Activated CD8-positive, alpha-beta memory T cell treated with anti-CD3 and anti-CD28 coated beads, Interleukin-2, amount 10 ng/mL, durations not matched to agents 7 days and 5 days (primary cell): Measurements from ENCODE around the gene PDF. TPM values are rescaled to one million over a fixed set of nuclear protein-coding genes. Genes with fewer than 3 reads are reported as not detected.

Source experiments
- ATAC-seq: fragments of 150-1000 bp; cut with Tn5 transposase; one replicate; pipeline ENCODE4 v1.10.0; 2021; ENCODE audit warnings: moderate library complexity
- CTCF ChIA-PET: fragments of 350-600 bp; sonication (Branson Sonifier 250); formaldehyde crosslinking; loops from one replicate; lab custom pipeline; 2021; ENCODE audit warnings: antibody characterized with exemption; lab: Charles Lee
- DNase-seq: peaks from one replicate; pipeline ENCODE4 v3.0.0-alpha.2; 2020
- H3K27ac Mint-ChIP-seq: one replicate; pipeline ENCODE4 v1.8.0; 2021; ENCODE audit warnings: mild to moderate bottlenecking, mixed read lengths
- H3K27me3 Mint-ChIP-seq: one replicate; pipeline ENCODE4 v1.8.0; 2021; ENCODE audit warnings: mixed read lengths
- H3K36me3 Mint-ChIP-seq: one replicate; pipeline ENCODE4 v1.8.0; 2021; ENCODE audit warnings: mild to moderate bottlenecking, mixed read lengths
- H3K4me1 Mint-ChIP-seq: one replicate; pipeline ENCODE4 v1.8.0; 2021; ENCODE audit warnings: mixed read lengths
- H3K4me3 Mint-ChIP-seq: one replicate; pipeline ENCODE4 v1.8.0; 2021; ENCODE audit warnings: mild to moderate bottlenecking, moderate library complexity, mixed read lengths
- H3K9me3 Mint-ChIP-seq: one replicate; pipeline ENCODE4 v1.8.0; 2022; ENCODE audit warnings: low read depth, mixed read lengths
- total RNA-seq, 2 experiments: library from RNA; stranded (reverse); gene quantifications; one replicate each; pipeline ENCODE4 v1.2.3, GENCODE V29; 2021

PDF gene
- total RNA-seq, 2 experiments from 2014 or later = 18.3 to 21.3 TPM

DNA sequence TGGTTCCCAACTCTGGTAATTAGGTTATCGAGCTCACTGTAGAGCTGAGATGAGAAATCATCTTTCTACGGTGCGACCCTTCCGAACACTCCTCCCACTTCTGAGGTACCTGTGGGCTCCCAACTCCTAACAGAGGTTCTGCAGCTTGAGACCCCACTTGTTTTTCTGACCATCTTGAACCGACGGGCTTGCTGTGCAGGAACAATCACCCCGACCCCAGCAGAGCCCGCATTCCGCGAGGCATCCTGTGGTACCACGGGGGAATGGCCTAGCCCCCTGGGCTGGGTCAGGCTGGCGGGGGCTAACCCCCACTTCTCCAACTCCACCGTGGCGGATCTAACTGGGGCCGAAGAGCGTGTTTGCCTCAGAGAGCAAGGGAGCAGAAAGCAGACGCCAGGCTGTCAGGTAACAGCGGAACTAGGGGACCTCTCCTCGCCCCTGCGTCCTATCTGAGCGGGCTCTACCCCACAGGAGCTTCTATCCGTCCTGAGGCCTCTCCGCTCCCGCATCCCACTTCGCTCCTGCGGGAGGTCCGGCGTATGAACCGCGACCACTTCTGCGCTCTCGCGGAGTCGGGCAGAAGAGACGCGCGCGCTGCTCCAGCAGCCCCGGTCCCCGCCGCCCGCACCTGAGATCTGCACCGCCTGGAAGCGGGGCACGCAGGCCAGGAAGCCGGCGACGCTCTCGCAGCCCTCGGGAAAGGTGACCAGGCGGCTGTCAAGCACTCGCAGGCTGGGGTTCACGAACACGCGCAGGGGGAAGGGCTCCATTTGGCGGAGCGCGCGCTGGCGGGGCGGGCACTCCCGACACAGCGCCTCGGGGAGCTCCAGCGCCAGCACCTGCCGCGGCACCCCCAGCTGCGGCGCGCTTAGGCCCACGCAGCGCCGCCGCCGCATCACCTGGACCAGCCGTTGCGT is 761 bp downstream of the PDF start:
- peak overlapping the region; percentile 82 for H3K4me3 Mint-ChIP-seq
- peak; percentile 64 for DNase-seq
- H3K36me3 Mint-ChIP-seq = peaks cover 29% of the 10 kb centered on the region

GRCh38 chr16:69328854-69329316 is 1.5 kb downstream of the PDF start:
- peak; percentile 54 for DNase-seq
- H3K36me3 Mint-ChIP-seq = peaks cover 23% of the 10 kb centered on the region
- peak overlapping the region; percentile 82 for H3K4me3 Mint-ChIP-seq
- no peaks in the 10 kb centered on the region for H3K27me3 Mint-ChIP-seq
- H3K27ac Mint-ChIP-seq = peak overlapping the region; percentile 69
- CTCF ChIA-PET = interaction anchor here (1.0 to 4.7 kb wide), 5 partner anchors 11 to 178 kb away, joined by 3 to 40 read pairs (median 6); partner anchors contain the start of genes COG8, NIP7 and VPS4A
- ATAC-seq = no peak
- peaks cover 58% of the 10 kb centered on the region for H3K4me1 Mint-ChIP-seq
- no peaks in the 10 kb centered on the region for H3K9me3 Mint-ChIP-seq

More for the DNA sequence above, 761 bp downstream of the PDF start:
- H3K27ac Mint-ChIP-seq = peak overlapping the region; percentile 69
- ATAC-seq = peak; percentile 51
- CTCF ChIA-PET = interaction anchor here (1.0 to 4.7 kb wide), 8 partner anchors 10 to 179 kb away, joined by 3 to 40 read pairs (median 4); partner anchors contain the start of genes COG8, NIP7 and VPS4A
- H3K27me3 Mint-ChIP-seq = no peaks in the 10 kb centered on the region
- peaks cover 58% of the 10 kb centered on the region for H3K4me1 Mint-ChIP-seq
- no peaks in the 10 kb centered on the region for H3K9me3 Mint-ChIP-seq

GRCh38 chr16:69327585-69328310 is 2.6 kb downstream of the PDF start:
- Mint-ChIP-seq H3K9me3 (no peaks in the 10 kb centered on the region), H3K4me1 (peaks cover 58% of the 10 kb centered on the region), H3K27me3 (no peaks in the 10 kb centered on the region), H3K27ac (peak overlapping the region; percentile 46), H3K36me3 (peaks cover 22% of the 10 kb centered on the region), H3K4me3 (no peak overlapping the region)
- no peak for ATAC-seq
- DNase-seq = no peak
- CTCF ChIA-PET = interaction anchor here (0.8 to 4.7 kb wide), 7 partner anchors 9 to 177 kb away, joined by 3 to 40 read pairs (median 5); partner anchors contain the start of genes COG8, NIP7 and VPS4A

GRCh38 chr16:69326172-69326873 is 4.1 kb downstream of the PDF start:
- Mint-ChIP-seq H3K9me3 (no peaks in the 10 kb centered on the region), H3K27me3 (no peaks in the 10 kb centered on the region), H3K4me1 (peaks cover 49% of the 10 kb centered on the region), H3K27ac (peak overlapping the region; percentile 72), H3K4me3 (peak overlapping the region; percentile 21), H3K36me3 (peaks cover 34% of the 10 kb centered on the region)
- DNase-seq (no peak), ATAC-seq (no peak)
- CTCF ChIA-PET = interaction anchor here (0.7 to 1.4 kb wide), 8 partner anchors 9 to 398 kb away, joined by 3 to 8 read pairs (median 4); no protein-coding TSS in a partner anchor

DNA sequence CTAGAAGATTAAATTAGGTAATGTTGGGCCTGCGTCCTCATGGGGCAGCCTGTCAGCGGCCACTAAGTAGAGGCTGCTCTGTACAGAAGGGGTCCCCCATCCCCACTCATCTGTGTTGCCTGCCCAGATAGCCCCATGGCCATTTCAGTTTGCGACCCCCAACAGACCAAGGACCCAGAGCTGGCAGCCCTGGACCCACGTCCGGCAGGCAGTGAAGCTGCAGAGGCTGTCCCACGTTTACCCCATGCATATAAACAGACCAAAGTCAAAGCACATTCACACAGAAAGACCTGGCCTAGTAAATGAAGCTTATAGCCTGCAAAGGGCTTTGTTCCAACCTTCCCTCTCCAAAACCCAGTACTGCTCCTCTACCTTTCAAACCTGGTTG is 4.6 kb downstream of the PDF start:
- H3K27ac Mint-ChIP-seq = peak overlapping the region; percentile 72
- H3K4me1 Mint-ChIP-seq = peaks cover 48% of the 10 kb centered on the region
- CTCF ChIA-PET = interaction anchor here (1.4 kb wide), 1 partner anchor 70 kb away, joined by 4 read pairs; no protein-coding TSS in a partner anchor
- no peak for ATAC-seq
- peaks cover 38% of the 10 kb centered on the region for H3K36me3 Mint-ChIP-seq
- H3K9me3 Mint-ChIP-seq = no peaks in the 10 kb centered on the region
- no peak for DNase-seq
- no peak overlapping the region for H3K4me3 Mint-ChIP-seq
- H3K27me3 Mint-ChIP-seq = no peaks in the 10 kb centered on the region

DNA sequence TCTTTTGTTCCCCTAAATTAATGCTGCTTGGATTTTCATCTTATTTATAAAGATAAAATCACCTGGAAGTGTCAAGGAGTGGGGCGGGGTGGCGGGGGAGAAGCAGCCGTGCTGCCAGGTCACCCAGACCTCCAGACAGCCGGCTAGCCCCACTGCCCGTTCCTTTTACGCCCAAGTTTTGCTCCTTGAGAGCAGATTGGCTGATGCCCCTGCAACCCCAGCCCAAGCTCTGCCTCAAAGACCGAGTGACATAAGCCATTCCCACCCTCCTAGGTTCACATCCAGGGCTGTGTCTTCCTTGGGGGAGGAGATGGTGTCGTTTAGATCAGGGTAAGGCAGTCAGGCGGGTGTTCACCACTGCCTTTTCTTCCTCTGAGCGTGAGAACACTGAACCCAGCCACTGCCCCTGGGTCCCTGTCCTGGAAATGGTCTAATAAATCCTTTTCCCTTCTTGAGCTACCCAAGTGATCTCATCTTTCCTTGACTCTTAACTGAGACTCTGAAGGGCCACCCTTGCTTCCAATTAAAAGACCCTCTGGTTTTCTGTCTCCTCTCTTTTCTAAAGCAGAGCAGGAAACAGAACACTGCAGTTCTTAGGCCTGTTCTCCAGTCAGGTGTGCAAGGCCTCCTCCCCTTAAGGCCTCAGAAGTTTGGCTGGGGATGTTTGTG is 5.7 kb downstream of the PDF start:
- Mint-ChIP-seq H3K9me3 (no peaks in the 10 kb centered on the region), H3K4me3 (no peak overlapping the region), H3K27ac (no peak overlapping the region), H3K4me1 (peaks cover 47% of the 10 kb centered on the region), H3K27me3 (no peaks in the 10 kb centered on the region), H3K36me3 (peaks cover 42% of the 10 kb centered on the region)
- ATAC-seq = no peak
- CTCF ChIA-PET = no interaction called here
- no peak for DNase-seq

GRCh38 chr16:69324013-69324531 is 6.3 kb downstream of the PDF start:
- Mint-ChIP-seq H3K4me1 (peaks cover 42% of the 10 kb centered on the region), H3K36me3 (peaks cover 48% of the 10 kb centered on the region), H3K27ac (no peak overlapping the region), H3K9me3 (no peaks in the 10 kb centered on the region), H3K27me3 (no peaks in the 10 kb centered on the region), H3K4me3 (no peak overlapping the region)
- ATAC-seq (no peak), DNase-seq (no peak)
- CTCF ChIA-PET = no interaction called here

DNA sequence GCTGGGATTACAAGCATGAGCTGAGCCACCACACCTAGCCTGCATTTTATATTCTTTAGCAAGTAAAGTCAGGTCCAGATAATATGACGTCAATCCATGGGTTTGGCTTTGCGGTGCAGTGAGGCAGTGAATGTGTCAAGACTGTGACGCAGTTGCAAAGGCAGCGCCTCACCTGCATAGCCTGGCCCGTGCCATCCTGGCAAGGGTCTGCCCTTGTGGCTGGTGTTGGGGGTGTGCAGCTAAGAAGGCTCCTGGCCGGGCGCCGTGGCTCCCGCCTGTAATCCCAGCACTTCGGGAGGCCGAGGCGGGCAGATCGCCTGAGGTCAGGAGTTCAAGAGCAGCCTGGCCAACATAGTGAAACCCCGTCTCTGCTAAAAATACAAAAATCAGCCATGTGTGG is 7.0 kb downstream of the PDF start:
- Mint-ChIP-seq H3K27ac (no peak overlapping the region), H3K4me3 (no peak overlapping the region), H3K9me3 (no peaks in the 10 kb centered on the region), H3K27me3 (no peaks in the 10 kb centered on the region), H3K4me1 (peaks cover 36% of the 10 kb centered on the region), H3K36me3 (peaks cover 47% of the 10 kb centered on the region)
- DNase-seq = no peak
- CTCF ChIA-PET = interaction anchor here (1.3 kb wide), 1 partner anchor 16 kb away, joined by 4 read pairs; the partner anchor contains the start of genes COG8 and NIP7
- no peak for ATAC-seq

GRCh38 chr16:69322343-69322742 is 8.0 kb downstream of the PDF start:
- Mint-ChIP-seq H3K4me3 (no peak overlapping the region), H3K9me3 (no peaks in the 10 kb centered on the region), H3K4me1 (peaks cover 26% of the 10 kb centered on the region), H3K36me3 (peaks cover 47% of the 10 kb centered on the region), H3K27me3 (no peaks in the 10 kb centered on the region), H3K27ac (peak overlapping the region; percentile 32)
- CTCF ChIA-PET = interaction anchor here (1.3 kb wide), 1 partner anchor 17 kb away, joined by 4 read pairs; the partner anchor contains the start of genes COG8 and NIP7
- no peak for ATAC-seq
- DNase-seq = no peak

DNA sequence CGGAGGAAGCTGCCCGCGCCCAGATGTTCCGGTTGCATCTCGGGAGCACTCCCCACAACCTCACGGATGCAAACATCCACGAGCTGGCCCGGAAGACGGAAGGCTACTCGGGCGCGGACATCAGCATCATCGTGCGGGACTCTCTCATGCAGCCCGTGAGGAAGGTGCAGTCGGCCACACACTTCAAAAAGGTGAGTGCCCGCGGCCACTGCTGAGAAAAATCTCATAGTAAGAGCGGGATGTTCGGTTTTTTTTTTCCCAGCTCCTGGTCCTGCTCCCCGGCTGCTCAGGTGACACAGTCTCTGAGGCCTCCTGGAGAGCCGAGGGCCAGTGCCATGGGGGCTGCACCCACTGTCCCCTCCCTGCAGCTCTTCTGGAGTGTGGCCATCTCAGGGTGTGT is 9.3 kb downstream of the PDF start:
- CTCF ChIA-PET = no interaction called here
- Mint-ChIP-seq H3K4me3 (no peak overlapping the region), H3K27me3 (no peaks in the 10 kb centered on the region), H3K9me3 (no peaks in the 10 kb centered on the region), H3K4me1 (peaks cover 13% of the 10 kb centered on the region), H3K27ac (no peak overlapping the region), H3K36me3 (peaks cover 47% of the 10 kb centered on the region)
- no peak for DNase-seq
- ATAC-seq = no peak

- H3K36me3 Mint-ChIP-seq = peaks cover 43% of the 10 kb centered on the region
- CTCF ChIA-PET = no interaction called here
- no peak overlapping the region for H3K27ac Mint-ChIP-seq
- H3K4me3 Mint-ChIP-seq = no peak overlapping the region
- no peaks in the 10 kb centered on the region for H3K27me3 Mint-ChIP-seq
- peaks cover 10% of the 10 kb centered on the region for H3K4me1 Mint-ChIP-seq
- no peaks in the 10 kb centered on the region for H3K9me3 Mint-ChIP-seq
- DNase-seq (no peak), ATAC-seq (no peak)
Measured at GRCh38 chr16:69320740-69321073, 9.7 kb downstream of the PDF start.
